ENCODE data around the gene SIN3B. TPM values are rescaled to one million over a fixed set of nuclear protein-coding genes. Genes with fewer than 3 reads are reported as not detected.
"Not testable (repeated sequence)": the region's sequence is repeated elsewhere in the genome, so short reads cannot be mapped to it uniquely, and the experiment has no call there.

SIN3B gene
- total and polyA plus RNA-seq, 5 donors: 22.6 to 35.4 (median 28.3) TPM

GRCh38 chr19:16869331-16869972 is 40.3 kb downstream of the SIN3B start:
- DNase-seq (peak in 2 of 3 donors; percentile 41 to 56), ATAC-seq (no peak)
- Histone ChIP-seq H3K4me1 (ENCODE audit: control insufficient read depth, insufficient read depth, low read length) (no peaks in the 10 kb centered on the region), H3K27me3 (ENCODE audit: control insufficient read depth, insufficient read depth) (no peaks in the 10 kb centered on the region), H3K27ac (ENCODE audit: low read length) (no peak overlapping the region), H3K9me3 (ENCODE audit: control insufficient read depth, low read length) (no peaks in the 10 kb centered on the region), H3K4me3 (ENCODE audit: low read length) (no peak overlapping the region)
- intact Hi-C loops (cut with DNase I): no loop called here
- 95% methylated on average over 30 of the region's 30 CpGs for WGBS

DNA sequence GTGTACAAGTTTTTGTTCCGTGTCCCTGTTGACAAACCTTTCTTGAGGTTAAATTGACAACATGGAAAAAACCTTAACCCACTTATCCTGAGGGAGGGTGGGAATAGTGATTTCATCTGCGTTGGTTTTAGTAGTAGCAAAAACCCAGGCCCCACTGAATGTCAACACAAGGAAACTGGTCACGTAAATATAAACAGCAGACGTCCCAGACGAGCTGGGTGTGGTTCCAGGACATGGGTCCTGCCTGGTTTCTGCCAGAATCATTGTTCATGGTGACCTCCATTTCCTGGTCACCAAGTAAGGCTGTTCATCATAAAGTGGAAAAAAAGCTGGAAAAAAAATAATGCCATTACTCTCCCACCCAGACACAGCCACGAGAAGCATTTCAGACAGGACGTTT is 42.7 kb downstream of the SIN3B start:
- Histone ChIP-seq H3K4me3 (ENCODE audit: low read length) (no peak overlapping the region), H3K4me1 (ENCODE audit: control insufficient read depth, insufficient read depth, low read length) (no peaks in the 10 kb centered on the region), H3K9me3 (ENCODE audit: control insufficient read depth, low read length) (no peaks in the 10 kb centered on the region), H3K27me3 (ENCODE audit: control insufficient read depth, insufficient read depth) (no peaks in the 10 kb centered on the region), H3K27ac (ENCODE audit: low read length) (no peak overlapping the region)
- DNase-seq (peak in 2 of 3 donors; percentile 64 to 67), ATAC-seq (peak; percentile 52 to 90)
- intact Hi-C loops (cut with DNase I): no loop called here
- 59% methylated on average over 7 of the region's 7 CpGs for WGBS

- DNase-seq (peak in 1 of 3 donors; percentile 52), ATAC-seq (no peak)
- Histone ChIP-seq H3K27ac (ENCODE audit: low read length) (no peak overlapping the region), H3K9me3 (ENCODE audit: control insufficient read depth, low read length) (no peaks in the 10 kb centered on the region), H3K4me1 (ENCODE audit: control insufficient read depth, insufficient read depth, low read length) (no peaks in the 10 kb centered on the region), H3K27me3 (ENCODE audit: control insufficient read depth, insufficient read depth) (no peaks in the 10 kb centered on the region), H3K4me3 (ENCODE audit: low read length) (no peak overlapping the region)
- intact Hi-C loops (cut with DNase I): no loop called here
- 93% methylated on average over 21 of the region's 21 CpGs for WGBS
Observed at GRCh38 chr19:16872728-16873127, 43.5 kb downstream of the SIN3B start.

DNA sequence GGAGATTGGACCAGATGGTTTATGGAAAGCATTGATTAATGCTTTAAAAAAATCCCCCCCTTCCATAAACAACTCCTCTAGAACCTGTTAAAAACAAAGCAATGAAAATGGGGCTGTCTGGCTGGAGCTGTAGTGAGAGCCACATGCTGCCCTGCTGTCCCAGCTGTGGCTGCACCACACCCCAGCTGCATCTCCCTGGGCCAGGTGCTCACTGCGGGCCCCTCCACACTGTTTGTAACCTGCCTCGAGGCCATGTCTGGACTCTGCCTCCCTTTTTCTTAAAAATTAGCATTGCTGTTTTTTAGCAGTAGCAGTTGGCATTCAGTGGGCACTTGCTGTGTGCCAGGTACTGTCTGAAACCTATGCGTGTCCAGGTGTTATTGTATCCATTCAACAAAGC is 44.4 kb downstream of the SIN3B start:
- H3K27me3 ChIP-seq (ENCODE audit: control insufficient read depth, insufficient read depth): no peaks in the 10 kb centered on the region
- H3K27ac ChIP-seq (ENCODE audit: low read length): no peak overlapping the region
- H3K4me3 ChIP-seq (ENCODE audit: low read length): no peak overlapping the region
- no peaks in the 10 kb centered on the region for H3K4me1 ChIP-seq (ENCODE audit: control insufficient read depth, insufficient read depth, low read length)
- no peak for ATAC-seq
- WGBS: 95% methylated on average over 3 of the region's 3 CpGs
- H3K9me3 ChIP-seq (ENCODE audit: control insufficient read depth, low read length): no peaks in the 10 kb centered on the region
- intact Hi-C loops (cut with DNase I): no loop called here
- DNase-seq: peak in 2 of 3 donors; percentile 5 to 16

- H3K27ac ChIP-seq (ENCODE audit: low read length): no peak overlapping the region
- intact Hi-C loops (cut with DNase I): no loop called here
- H3K4me3 ChIP-seq (ENCODE audit: low read length): no peak overlapping the region
- 93% methylated on average over 1 of the region's 1 CpG for WGBS
- H3K4me1 ChIP-seq (ENCODE audit: control insufficient read depth, insufficient read depth, low read length): no peaks in the 10 kb centered on the region
- H3K27me3 ChIP-seq (ENCODE audit: control insufficient read depth, insufficient read depth): no peaks in the 10 kb centered on the region
- no peak for DNase-seq
- H3K9me3 ChIP-seq (ENCODE audit: control insufficient read depth, low read length): no peaks in the 10 kb centered on the region
- ATAC-seq: no peak
Observed at GRCh38 chr19:16874250-16874977, 45.2 kb downstream of the SIN3B start.

- H3K4me1 ChIP-seq (ENCODE audit: control insufficient read depth, insufficient read depth, low read length); H3K4me3 ChIP-seq (ENCODE audit: low read length); H3K27me3 ChIP-seq (ENCODE audit: control insufficient read depth, insufficient read depth); ATAC-seq; DNase-seq; H3K9me3 ChIP-seq (ENCODE audit: control insufficient read depth, low read length); intact Hi-C loops (cut with DNase I); H3K27ac ChIP-seq (ENCODE audit: low read length): not testable (repeated sequence)
Observed at GRCh38 chr19:16874978-16875299, 45.7 kb downstream of the SIN3B start.

DNA sequence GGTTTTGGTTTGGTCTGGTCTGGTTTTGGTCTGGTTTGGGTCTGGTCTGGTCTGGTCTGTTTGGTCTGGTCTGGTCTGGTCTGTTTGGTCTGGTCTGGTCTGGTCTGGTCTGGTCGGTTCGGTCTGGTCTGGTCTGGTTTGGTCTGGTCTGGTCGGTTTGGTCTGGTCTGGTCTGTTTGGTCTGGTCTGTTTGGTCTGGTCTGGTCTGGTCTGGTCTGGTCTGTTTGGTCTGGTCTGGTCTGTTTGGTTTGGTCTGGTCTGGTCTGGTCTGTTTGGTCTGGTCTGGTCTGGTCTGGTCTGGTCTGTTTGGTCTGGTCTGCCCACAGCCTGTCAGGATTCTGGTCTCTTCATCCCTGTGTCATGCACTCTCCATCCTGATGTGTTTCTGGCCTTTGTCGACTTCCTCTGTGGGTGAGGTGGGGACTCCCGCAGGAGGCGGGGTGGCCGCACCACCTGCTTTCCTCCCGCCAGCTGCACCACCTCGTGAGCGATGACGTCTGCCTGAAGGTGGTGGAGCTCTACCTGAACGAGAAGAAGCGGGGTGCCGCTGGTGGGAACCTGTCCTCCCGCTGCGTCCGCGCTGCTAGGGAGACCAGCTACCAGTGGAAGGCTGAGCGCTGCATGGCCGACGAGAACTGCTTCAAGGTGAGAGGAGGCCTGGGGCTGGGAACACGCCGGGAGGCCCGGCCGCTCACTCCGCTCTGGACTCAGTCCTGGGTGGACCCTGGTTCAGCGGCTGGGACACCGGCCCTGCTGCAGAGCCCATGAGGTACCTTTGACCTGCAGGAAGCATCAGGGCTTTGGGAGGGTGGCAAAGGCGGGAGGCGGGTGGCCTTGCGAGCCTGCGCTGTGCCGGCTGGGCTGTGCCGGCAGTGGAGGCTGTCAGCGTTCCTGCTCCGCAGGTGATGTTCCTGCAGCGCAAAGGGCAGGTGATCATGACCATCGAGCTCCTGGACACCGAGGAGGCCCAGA is 46.7 kb downstream of the SIN3B start:
- H3K27ac ChIP-seq (ENCODE audit: low read length): peak overlapping the region; percentile 10
- no peaks in the 10 kb centered on the region for H3K4me1 ChIP-seq (ENCODE audit: control insufficient read depth, insufficient read depth, low read length)
- 93% methylated on average over 39 of the region's 39 CpGs for WGBS

DNA sequence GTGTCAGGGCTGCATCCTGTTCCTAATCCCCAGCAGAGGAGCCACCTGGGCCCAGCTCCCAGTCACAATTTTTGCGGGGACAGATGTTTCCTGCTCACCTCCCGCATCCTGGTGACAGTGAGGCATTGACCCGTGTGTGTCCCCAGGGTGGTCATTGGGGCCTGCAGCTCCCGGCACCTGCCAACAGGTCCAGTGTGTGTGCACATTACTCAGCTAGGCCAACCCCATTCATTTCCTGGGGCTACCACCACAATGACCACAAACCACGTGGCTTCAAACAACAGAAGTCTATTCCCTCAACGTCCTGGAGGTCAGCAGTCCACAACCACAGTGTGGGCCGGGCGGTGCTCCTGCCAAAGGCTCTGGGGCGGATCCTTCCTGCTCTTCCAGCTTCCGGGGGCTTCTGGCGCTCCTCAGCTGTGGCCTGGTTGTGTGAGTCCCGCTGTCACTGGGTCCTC is 47.7 kb downstream of the SIN3B start:
- Histone ChIP-seq H3K9me3 (ENCODE audit: control insufficient read depth, low read length) (no peaks in the 10 kb centered on the region), H3K27me3 (ENCODE audit: control insufficient read depth, insufficient read depth) (no peaks in the 10 kb centered on the region), H3K4me1 (ENCODE audit: control insufficient read depth, insufficient read depth, low read length) (no peaks in the 10 kb centered on the region), H3K4me3 (ENCODE audit: low read length) (no peak overlapping the region), H3K27ac (ENCODE audit: low read length) (no peak overlapping the region)
- intact Hi-C loops (cut with DNase I): no loop called here
- DNase-seq (peak in 1 of 3 donors; percentile 54), ATAC-seq (peak; percentile 7 to 27)
- 64% methylated on average over 12 of the region's 12 CpGs for WGBS

More for the DNA sequence above, 46.7 kb downstream of the SIN3B start:
- Histone ChIP-seq H3K9me3 (ENCODE audit: control insufficient read depth, low read length) (no peaks in the 10 kb centered on the region), H3K27me3 (ENCODE audit: control insufficient read depth, insufficient read depth) (no peaks in the 10 kb centered on the region), H3K4me3 (ENCODE audit: low read length) (no peak overlapping the region)
- intact Hi-C loops (cut with DNase I): no loop called here
- peak in 1 of 3 donors; percentile 30 for DNase-seq
- ATAC-seq: no peak

DNA sequence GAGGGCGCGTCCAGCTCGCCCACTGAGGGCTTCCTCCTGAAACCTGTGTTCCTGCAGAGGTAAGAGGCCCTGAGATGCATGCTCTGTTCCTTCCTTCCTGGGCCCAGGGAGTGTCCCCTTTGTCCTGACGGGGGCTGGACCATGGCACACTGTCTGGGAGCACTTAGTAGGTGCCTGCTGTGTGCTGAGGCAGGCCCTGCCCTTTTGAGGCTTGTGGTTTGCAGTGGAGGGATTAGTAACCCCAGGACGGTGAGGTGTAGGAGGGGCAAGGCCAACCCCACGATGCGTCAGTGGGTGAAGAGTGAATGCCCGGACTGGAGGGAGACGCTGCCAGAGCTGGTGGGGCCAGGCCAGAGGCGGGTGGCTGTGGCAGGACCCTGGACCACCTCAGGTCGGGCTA is 48.4 kb downstream of the SIN3B start:
- no peaks in the 10 kb centered on the region for H3K4me1 ChIP-seq (ENCODE audit: control insufficient read depth, insufficient read depth, low read length)
- ATAC-seq (no peak), DNase-seq (peak in 1 of 3 donors; percentile 28)
- H3K27me3 ChIP-seq (ENCODE audit: control insufficient read depth, insufficient read depth): no peaks in the 10 kb centered on the region
- no peak overlapping the region for H3K27ac ChIP-seq (ENCODE audit: low read length)
- no peaks in the 10 kb centered on the region for H3K9me3 ChIP-seq (ENCODE audit: control insufficient read depth, low read length)
- 84% methylated on average over 11 of the region's 11 CpGs for WGBS
- H3K4me3 ChIP-seq (ENCODE audit: low read length): no peak overlapping the region
- intact Hi-C loops (cut with DNase I): no loop called here

DNA sequence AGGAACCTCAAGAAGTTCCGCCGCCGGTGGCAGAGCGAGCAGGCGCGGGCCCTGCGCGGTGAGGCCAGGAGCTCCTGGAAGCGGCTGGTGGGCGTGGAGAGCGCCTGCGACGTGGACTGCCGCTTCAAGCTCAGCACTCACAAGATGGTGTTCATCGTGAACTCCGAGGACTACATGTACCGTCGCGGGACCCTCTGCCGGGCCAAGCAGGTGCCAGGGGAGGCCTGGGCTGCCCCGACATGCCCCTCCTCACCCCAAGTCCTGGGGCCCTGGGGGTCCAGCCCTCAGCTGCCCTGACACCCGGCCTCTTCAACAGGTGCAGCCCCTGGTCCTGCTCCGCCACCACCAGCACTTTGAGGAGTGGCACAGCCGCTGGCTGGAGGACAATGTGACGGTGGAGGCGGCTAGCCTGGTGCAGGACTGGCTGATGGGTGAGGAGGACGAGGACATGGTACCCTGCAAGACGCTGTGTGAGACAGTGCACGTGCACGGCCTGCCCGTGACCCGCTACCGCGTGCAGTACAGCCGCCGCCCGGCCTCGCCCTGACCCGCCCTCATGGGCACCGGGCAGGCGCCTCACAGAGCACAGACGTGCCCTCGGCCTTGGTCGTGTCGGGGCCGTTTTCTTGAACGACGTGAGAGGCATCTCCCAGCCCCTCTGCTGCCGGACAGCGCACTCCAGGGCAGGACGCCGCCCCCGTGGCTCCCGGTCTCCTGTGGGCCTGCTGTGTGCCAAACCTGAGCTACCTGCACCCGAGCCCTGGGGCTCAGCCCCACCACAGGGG is 49.2 kb downstream of the SIN3B start:
- H3K4me1 ChIP-seq (ENCODE audit: control insufficient read depth, insufficient read depth, low read length): no peaks in the 10 kb centered on the region
- no peak overlapping the region for H3K27ac ChIP-seq (ENCODE audit: low read length)
- H3K27me3 ChIP-seq (ENCODE audit: control insufficient read depth, insufficient read depth): no peaks in the 10 kb centered on the region
- H3K9me3 ChIP-seq (ENCODE audit: control insufficient read depth, low read length): no peaks in the 10 kb centered on the region
- peak; percentile 4 to 17 for ATAC-seq
- no peak overlapping the region for H3K4me3 ChIP-seq (ENCODE audit: low read length)
- intact Hi-C loops (cut with DNase I): no loop called here
- WGBS: 96% methylated on average over 55 of the region's 55 CpGs
- DNase-seq: peak in 1 of 3 donors; percentile 49

Measured in right cardiac atrium (tissue), 5 donors.